Cortex of kidney (tissue), 1 donor: ENCODE data around the gene IQCM.
"Not testable (repeated sequence)": the region's sequence is repeated elsewhere in the genome, so short reads cannot be mapped to it uniquely, and the experiment has no call there.

ENCODE experiments used
- DNase-seq: peaks from one replicate; lab custom pipeline; 2025; lab: John Stamatoyannopoulos, UW

IQCM gene

GRCh38 chr4:149465955-149466354 lies 349.7 kb downstream of the IQCM start:
- no peak for DNase-seq

DNA sequence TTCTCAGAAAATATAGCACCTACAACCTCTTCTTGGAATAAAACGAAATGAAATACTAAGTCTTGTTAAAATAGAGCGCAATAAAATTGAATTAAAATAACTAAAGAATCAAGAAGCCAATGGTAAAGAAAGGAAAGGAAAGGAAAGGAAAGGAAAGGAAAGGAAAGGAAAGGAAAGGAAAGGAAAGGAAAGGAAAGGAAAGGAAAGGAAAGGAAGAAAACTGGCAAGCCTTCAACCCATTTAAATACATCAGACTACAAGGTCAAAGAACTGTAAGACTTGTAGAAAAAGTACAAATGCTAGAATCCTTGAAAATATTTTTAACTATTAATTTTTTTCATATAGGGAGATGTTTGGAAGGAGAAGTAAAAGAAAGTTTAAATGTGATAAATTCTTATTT lies 372.1 kb downstream of the IQCM start:
- no peak for DNase-seq

- no peak for DNase-seq
Observed at GRCh38 chr4:149441338-149441737, 374.3 kb downstream of the IQCM start.

GRCh38 chr4:149426461-149426860 lies 389.2 kb downstream of the IQCM start:
- no peak for DNase-seq

GRCh38 chr4:149409555-149409962 lies 406.1 kb downstream of the IQCM start:
- no peak for DNase-seq

- DNase-seq, result no peak
Observed at GRCh38 chr4:149409146-149409545, 406.5 kb downstream of the IQCM start.

DNA sequence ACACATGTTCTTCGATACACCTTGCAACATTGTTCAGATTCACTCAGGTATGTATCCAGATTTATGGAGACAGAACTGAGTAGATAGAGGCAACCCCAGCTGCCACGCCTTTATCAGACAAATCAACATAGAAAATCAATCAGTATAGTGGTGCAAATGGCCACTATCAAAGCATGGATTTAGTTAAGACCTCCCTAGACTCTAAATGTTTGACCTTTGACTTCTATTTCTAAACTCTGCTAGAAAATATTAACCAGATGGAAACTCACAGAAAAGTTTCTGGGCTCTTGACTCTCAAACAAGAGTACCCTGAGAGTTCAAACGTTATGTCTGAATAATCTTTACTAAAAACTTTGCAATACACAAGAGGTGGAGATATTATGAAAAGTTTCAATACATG lies 411.5 kb downstream of the IQCM start:
- DNase-seq, result no peak

DNA sequence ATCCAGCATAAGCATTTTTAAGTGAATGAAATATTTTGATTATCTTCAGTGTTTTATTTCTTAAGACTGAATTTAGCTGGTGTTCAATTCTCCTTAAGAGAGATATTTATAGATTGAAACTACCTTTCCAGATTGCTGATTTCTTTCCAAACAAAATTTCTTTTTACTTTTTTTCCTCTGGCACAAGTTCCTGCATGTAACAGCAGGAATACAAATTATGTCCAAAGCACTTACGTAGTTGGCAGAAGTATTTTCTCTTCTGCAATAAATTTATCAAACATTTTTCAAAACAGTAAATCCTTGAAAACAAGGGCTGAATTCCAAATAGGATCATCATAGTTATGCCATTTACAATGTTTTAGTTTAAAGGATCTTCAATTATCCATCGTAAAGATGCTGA lies 412.6 kb downstream of the IQCM start:
- no peak for DNase-seq

- no peak for DNase-seq
Observed at GRCh38 chr4:149398993-149399392, 416.6 kb downstream of the IQCM start.

- DNase-seq, result no peak
Observed at GRCh38 chr4:149370785-149371420, 444.7 kb downstream of the IQCM start.

GRCh38 chr4:149370002-149370401 lies 445.6 kb downstream of the IQCM start:
- no peak for DNase-seq

DNA sequence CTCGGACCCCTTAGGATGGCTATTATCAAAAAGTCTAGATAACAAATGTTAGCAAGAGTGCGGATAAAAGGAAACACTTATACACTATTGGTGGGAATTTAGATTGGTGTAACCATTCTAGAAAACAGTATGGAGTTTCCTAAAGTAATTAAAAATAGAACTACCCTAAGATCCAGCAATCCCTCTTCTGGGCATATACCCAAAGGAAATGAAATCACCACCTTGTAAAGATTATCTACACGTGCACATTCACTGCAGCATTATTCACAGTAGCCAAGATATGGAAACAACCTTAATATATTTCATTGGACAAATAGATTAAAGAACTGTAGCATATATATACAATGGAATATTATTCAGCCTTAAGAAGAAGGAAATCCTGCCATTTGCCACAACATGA lies 462.4 kb downstream of the IQCM start:
- no peak for DNase-seq

DNA sequence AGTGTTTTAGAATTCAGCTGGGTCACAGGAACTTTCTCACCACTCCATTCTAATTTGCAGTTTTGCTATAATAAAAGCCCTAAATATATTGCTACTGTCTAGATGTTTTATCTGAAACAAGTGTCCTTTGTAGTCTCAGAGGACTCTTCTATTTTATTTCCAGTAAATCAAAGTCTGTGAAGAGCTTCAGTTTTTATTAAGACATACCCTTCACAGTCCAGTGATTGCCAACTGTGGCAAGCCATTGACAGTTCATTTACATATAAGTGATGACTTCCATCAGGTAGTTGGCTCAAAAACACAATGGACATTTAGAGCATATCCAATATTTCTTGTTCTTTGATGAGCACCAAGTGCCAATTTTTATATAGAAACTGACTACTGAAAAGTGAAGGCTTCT lies 466.1 kb downstream of the IQCM start:
- DNase-seq, result no peak

GRCh38 chr4:149347139-149347538 lies 468.5 kb downstream of the IQCM start:
- no peak for DNase-seq

DNA sequence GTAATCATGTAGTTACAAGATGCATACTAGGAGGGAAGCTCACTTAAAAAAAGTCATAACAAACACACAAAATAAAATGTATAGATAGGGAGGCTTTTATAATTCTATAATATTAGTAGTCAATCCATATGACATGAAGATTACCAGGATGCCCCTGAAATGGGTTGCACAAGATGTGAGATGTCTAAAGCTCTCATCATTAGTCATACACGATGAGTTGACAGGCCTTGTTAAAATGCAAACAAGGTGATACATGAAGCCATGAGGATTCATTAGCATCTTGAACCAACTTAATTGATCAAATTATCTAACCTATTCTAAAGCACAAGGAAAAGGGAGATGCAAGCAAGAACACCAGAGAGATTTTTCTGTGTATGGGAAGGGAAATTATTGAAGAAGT lies 470.2 kb downstream of the IQCM start:
- no peak for DNase-seq

- no peak for DNase-seq
Observed at GRCh38 chr4:149344436-149344835, 471.2 kb downstream of the IQCM start.

DNA sequence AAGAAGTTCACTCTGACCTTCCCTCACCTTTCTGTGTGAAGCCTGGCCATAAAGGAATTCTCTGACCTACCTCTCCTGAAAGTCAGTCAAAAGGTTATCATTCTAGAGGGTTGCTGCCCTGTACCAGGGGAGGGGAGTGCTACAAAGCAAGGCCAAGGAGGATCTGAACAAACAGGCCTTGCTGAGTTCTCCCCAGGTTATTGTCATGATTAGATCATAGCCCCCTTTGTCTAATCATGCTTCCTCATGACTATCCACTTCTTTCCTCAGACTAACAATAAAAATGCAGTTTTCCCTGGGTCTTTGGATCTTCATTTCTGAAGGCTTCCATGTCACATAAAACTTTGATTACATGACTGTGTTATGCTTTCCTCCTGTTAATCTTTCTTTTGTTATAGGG lies 472.0 kb downstream of the IQCM start:
- no peak for DNase-seq

DNA sequence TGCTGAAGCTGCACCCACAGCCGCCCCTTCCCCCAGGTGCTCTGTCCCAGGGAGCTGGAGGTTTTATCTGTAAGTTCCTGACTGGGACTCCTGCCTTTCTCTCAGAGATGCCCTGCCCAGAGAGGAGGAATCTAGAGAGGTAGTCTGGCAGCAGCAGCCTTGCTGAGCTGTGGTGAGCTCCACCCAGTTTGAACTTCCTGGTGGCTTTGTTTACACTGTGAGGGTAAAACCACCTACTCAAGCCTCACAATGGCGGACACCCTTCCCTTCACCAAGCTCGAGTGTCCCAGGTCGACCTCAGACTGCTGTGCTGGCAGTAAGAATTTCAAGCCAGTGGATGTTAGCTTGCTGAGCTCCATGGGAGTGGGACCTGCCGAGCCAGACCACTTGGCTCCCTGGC lies 474.5 kb downstream of the IQCM start:
- not testable (repeated sequence) for DNase-seq

DNA sequence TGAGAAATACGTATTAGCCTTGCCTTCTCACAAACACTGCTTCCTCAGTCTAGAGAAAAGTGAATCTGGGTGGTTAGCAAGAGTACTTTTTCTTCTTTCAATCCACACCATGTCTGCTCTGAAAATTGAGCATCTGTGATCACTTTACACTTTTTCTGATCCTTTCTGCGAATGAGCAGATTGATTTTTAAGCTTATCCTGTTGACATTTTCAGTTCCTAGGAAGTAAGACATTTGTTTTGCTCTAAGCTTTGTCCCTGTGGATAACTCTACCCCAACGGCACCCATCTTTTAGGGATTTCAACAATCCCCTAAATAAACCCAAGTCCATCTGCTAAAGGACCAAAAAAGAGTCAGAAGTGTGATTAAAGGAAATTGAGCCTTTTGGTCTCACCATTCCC lies 487.5 kb downstream of the IQCM start:
- no peak for DNase-seq

- no peak for DNase-seq
Observed at GRCh38 chr4:149322203-149322602, 493.4 kb downstream of the IQCM start.

DNA sequence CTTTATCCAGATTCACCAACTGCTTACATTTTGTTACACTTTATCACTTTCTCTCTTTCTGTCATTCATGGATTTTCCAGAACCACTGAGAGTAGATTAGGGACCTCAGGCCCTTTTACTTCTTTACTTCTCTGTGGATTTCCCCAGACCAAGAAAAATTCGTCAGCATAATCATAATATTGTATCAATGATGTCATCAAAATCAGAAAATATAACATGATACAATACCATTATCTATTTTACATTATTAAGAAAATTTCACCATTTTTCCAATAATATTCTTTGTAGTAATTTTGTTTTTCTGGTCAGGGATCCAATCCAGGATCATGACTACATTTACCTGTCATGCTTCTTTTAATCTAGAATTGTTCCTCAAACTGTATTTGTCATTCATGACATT lies 494.2 kb downstream of the IQCM start:
- no peak for DNase-seq

- no peak for DNase-seq
Observed at GRCh38 chr4:149311076-149311475, 504.6 kb downstream of the IQCM start.

- no peak for DNase-seq
Observed at GRCh38 chr4:149306537-149306936, 509.1 kb downstream of the IQCM start.
